Measurements from ENCODE around the gene KPTN.

DNA sequence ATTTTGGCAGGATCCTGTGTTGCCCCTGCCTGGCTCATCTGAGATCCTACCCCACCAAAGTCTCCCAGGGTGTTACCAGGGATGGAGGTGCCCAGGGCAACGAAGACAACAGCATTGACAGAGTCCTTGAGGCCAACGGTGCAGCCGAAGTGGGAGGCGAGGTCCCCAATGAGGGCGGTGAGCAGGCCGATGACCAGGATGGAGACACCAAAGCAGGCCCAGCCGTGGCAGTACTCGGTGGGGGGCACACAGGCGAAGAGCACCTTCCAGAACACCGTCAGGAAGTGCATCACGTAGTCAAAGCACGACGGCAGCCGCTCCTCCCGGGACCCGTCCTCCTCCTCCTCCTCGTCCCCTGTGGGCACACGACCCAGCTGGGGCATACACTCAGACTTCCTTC, 51.9 kb downstream of the KPTN start:
- no peak for TF ChIP-seq POLR2A (IDR thresholded peaks at IDR 0.05)
- TF ChIP-seq CTCF (IDR thresholded peaks at IDR 0.05) = no peak

Measured in body of pancreas (tissue), 4 donors.